Middle frontal gyrus (tissue), 1 donor: Measurements from ENCODE around the gene CACNA2D4.

Experiments used
- DNase-seq: peaks from one replicate; pipeline ENCODE4 v3.0.0-alpha.2; 2015; ENCODE audit warnings: low spot score; ENCODE audit errors: extremely low spot score

Gene CACNA2D4

DNA sequence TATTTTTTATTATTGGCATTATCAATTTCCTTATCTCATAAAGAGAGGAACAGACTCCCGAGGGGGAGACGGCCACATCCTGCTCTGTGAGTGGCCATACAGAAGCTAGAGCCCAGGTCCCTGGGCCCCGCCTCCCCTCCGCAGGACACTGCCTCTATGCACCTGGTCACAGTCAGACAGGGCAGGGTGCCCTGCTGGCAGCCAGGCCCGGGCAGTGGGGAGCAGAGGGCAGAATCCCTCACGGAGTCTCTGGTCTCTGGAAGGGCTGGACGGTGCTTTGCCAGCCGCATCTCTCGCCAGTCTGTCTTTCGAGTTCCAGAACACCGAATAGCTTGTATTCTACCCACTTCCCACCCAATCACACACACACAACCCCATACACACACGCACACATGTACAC, 16.4 kb upstream of the CACNA2D4 start:
- no peak for DNase-seq

DNA sequence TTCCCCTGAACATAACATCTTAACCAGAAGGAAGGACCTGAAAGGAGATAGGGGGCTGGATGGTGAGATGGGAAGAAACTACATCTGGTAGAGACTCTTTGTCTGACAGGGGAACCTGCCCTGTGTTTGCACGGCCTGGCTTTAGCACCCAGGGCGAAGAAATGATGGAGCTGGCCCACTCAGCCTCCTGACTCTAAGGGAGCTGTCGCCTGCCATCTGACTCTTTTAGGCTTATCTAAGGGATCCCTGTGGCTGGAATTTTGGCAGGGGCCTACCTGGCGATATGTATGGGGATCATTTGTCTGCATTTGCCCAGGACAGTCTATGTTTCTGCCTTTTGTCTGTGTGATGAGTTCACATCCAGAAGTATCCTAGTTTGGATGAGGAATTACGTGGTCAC, 15.6 kb upstream of the CACNA2D4 start:
- DNase-seq, result no peak

DNA sequence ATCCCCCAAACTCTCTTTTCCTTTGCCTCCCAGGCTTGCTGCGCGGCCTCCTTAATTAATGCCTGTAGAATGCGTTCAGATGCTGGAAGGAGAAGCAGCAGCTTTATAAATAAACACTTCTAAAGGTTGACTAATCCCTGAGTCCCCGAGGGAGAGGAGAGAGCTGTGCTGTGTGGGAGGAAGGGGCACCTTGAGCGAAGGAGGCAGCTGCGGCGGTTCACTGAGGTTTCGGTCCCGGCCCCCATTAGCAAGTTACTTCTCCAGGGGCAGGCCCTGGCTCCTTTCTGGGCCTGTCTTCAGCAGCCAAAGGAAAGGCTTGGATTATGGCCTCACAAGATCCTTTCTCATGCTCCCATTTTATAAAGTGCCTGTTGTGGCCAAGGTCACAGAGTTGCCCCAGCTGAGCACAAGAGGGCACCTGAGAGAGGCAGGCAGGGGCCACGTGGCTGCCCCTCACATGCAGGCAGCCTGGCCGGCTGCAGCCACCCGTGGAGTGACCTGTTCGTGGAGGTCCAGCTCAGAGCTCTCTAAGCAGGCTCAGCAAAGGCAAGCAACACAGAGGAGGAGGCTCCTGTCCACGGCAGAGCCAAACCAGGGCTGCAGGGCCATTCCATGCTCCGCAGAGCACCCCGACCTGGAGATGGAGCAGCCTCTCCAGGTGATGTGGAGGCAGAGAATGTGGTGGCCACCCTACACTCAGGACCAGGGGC, 15.0 kb upstream of the CACNA2D4 start:
- DNase-seq, result no peak

DNA sequence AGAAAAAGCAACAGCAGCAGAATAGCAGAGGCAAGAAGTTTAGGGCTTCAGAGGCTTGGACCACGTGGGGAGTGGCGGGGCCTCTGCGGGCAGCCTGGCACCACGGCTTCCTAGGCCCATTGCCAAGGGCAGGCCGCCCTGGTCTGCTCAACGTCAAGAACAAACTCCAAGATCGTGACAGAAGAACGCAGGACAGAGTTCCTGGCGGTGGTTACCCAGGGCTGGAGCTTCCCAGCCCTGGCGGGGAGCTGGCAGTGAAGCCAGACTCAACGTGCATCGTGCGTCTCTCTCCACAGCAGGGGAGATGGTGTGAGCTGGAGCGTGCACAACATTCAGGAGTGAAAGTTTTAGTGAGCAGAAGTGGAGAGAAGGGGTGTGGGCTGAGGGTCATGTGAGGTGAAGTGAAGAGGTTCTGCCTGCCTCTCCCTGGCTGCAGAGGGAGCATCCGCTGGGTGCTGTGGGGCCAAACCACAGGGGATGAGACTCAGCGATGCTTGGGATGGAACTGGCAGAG, 13.9 kb upstream of the CACNA2D4 start:
- DNase-seq, result no peak

DNA sequence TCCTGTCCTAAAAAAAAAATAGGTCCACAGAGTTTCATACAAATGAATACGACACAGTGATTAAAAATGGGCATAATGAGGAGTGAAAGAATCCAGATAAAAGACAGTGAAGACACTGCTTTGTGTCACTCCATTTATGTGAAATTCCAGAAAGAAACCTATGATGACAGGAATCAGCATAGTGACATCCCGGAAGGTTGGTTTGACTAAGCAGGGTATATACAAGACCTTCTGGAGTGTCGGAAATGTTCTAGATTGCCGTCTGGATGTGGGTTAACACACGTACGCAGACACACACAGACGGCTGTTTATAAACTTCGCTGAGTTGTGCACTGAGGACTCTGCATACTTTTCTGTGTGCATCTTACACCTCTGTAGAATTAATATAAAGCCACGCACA, 13.2 kb upstream of the CACNA2D4 start:
- DNase-seq, result no peak

DNA sequence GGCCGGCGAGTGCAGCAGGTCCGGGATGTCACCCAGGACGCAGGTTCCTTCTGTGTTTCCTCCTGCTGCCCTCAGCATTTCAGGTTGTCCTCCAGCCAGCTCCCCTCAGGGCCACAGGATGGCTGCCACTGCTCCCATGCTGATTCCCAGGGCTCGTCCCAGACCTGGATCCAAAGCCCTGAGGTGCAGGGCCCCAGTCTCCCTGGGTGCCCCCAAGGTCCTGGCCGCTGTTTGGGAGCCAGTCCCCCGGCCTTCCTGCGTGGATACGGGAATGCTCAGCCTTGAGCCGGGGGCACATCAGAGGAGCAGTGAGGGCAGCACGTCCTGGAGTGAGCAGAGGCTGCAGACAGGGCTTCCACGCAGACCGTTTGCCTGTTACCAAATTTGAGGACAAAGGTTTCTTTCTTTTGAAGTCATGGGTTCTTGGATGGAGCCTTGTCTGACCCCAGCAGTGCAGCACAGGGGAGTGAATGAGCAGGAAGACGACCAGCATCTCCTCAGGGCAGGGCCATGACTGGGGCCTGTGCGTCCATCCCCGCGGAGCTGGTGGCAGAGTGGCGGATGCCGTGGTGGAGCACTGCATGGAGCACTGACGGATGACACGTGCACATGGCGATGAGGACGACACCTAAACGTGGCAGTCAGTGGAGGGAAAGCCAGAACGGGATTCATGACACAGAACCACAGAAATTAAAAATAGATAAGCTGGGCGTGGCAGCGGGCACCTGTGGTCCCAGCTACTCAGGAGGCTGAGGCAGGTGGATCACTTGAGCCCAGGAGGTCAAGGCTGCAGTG, 12.5 kb upstream of the CACNA2D4 start:
- no peak for DNase-seq

DNA sequence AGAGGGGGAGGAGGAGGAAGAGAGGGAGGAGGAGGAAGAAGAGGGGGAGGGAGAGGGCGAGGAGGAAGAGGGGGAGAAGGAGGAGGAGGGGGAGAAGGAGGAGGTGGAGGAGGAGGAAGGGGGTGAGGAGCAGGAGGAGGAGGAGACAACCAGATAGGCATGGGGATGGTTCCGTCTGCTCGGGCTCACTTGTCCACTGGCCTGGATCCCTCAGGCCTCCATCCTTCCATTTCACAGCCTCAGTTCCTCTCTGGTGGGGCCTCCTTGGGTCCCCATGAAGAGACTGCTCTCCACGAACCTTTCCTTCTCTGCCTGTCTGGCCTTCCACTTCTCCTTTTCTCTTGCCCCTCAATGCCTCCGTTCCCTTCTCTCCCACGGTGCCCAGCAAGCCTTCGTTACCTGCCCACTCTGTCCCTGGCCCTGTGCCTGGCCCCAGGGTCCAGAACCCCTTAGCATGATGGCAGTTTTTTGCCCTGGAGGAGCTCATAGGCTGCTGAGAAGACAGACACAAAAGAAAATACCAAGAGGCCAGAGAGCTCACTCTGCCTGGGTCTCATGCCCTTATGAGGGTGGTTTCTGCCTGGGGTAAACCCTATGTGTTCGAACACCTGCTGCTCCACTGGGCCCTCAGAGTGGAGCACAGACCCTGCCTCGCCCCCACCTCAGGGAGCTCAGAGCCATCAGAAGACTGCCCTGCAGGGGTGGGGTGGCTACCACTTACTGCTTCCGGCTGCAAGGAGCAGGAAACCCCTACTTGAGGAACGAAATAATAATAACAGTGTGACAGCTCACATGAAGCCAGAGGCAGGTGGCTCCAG, 11.7 kb upstream of the CACNA2D4 start:
- no peak for DNase-seq

DNA sequence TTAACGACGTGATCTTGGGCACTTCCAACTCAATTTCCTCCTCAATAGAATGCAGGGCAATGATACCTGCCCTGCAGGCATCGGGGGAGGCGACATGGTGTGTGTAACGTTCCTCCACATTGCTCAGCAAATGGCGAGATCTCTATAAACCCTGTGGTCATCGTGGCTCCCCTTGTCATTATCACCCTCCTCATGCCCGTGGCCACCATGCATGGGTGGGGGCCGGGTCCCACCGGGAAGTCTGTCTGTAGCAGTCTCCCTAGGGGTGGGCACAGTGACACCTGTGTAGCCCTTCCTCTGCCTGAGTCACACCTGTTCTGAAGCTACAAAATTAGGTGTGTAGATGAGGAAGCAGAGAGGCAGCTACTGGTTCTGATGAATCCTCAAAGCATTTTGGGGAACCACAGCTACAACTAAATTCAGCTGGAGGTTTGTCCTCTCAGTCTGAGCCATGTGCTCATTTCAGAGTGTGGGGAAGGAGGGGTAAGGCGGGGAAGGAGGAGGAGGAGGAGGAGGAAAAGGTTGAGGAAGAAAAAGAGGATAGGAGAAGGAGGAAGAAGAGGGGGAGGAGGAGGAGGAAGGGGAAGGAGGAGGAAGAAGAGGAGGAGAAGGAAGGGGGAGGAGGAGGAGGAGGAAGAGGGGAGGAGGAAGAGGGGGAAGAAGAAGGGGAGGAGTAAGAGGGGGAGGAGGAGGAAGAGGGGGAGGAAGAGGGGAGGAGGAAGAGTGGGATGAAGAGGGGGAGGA, 11.0 kb upstream of the CACNA2D4 start:
- DNase-seq, result no peak

DNA sequence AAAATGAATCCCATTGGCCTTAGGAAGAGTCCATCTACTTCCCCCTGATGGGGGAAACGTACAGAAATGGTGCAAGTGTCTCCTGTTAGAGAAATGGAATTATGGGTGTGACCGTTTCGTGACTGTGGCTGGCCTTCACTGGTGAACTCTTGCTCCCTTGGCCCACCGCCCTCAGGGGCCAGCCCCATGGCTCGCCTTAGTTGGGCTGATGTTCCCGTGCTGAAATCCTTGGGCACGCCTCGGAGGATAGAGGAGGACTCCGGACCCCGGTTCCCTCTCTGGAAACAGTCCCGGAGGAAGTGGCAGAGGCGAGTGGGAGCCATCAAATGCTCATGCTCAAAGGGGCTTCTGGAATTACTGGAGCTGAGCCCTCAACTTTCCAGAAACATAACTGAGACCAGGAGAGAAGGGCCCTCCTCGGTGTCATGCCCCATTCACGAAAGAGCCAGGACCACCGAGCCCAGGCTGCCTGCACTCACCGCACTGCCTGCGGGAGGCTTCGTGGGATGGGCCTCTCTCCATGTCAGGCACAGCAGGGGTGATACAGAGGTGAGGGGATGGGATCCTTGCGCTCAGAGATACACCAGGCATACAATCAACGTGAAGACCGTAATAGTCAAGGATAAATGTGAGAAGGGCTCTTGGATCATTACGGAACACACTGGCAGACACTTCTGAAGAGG, 10.1 kb upstream of the CACNA2D4 start:
- no peak for DNase-seq

DNA sequence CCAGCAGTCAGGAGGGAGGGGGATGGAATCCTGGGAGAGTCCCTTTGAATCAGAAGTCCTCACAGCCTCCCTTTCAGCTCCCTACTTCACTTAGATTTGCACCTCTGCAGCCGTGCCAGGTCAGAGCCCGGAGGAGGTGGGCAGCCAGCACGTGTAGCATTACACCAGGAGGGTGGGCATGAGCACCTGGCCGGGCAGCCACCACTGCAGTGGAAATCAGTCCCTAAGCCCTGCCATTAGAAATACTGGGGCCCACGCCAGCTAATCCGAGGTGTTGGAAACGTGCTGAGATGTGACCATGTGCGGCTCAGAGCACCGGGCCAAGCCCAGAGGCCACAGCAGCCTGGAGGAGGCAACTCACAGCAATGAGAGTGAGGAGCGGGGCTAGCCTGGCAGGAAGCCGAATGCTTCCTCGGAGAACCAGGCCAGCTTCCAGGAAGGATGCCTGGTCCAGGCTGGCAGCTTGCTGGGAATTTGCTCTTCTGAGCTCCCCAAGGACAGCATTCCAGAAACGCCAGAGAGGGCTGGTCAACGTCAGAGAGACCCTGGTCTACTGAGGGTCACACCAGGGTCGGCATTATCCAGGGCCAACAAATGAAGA, 9.4 kb upstream of the CACNA2D4 start:
- no peak for DNase-seq

DNA sequence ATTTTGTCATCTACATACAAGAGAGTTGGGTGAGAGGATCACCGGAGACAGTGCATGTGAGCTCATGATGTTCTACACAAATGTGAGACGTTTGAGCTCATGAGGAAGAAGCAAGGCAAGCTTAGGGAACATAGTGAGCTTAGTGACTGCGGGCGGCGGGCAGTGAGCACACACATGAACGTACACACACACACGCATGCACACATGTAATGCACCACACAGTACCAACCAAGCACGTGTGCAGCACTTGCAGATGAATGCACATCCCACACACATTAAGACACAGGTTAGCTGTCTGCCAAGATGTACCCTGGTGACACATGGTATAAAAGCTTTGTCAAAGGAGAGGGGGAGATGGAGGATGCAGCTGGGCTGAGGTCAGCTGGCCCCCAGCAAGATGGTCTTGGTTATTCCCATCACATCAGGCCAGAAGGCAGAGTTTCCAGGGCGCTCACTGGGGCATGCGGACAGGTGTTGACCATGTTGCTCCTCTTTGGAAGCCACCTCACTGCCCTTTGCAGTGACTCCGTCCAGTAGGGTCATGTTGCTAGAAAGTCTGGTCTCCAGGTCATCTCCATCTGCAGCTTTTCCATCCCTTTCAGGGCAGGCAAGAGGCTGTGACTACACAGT, 8.7 kb upstream of the CACNA2D4 start:
- no peak for DNase-seq

DNA sequence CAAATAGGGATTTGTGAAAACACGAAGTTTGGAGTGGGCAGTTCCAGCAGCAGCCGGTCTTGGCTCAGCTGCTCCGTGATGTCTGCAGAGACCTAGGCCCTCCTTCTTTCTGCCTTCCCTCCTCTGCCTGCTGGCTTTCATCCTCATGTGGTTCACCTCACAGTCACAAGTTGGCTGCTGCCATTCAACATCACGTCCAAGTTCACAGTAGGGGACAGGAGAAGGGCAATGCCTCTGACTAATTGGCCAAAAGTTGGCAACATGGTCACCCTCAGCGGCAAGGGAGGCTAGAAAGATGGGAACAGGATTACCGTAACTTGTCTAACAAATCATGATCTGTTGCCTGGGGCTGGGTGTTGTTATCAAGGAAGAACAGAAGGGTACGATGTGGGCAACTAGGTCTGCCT, 7.8 kb upstream of the CACNA2D4 start:
- DNase-seq, result no peak

DNA sequence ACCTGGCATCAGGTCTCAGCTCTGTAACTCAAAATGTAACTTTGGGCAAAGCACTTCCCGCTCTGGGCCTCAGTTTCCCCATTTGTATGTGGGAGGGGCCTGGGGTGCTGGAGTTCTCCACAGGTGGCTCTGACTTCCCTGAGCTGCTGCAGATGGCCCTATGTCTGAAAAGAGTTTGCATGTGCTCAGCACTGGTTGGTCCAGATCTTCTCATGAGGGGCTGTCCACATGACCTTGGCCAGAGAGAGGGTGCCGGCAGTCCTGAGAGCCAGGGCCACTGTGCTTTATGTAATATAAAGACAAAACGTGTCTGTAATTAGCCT, 7.2 kb upstream of the CACNA2D4 start:
- no peak for DNase-seq

DNA sequence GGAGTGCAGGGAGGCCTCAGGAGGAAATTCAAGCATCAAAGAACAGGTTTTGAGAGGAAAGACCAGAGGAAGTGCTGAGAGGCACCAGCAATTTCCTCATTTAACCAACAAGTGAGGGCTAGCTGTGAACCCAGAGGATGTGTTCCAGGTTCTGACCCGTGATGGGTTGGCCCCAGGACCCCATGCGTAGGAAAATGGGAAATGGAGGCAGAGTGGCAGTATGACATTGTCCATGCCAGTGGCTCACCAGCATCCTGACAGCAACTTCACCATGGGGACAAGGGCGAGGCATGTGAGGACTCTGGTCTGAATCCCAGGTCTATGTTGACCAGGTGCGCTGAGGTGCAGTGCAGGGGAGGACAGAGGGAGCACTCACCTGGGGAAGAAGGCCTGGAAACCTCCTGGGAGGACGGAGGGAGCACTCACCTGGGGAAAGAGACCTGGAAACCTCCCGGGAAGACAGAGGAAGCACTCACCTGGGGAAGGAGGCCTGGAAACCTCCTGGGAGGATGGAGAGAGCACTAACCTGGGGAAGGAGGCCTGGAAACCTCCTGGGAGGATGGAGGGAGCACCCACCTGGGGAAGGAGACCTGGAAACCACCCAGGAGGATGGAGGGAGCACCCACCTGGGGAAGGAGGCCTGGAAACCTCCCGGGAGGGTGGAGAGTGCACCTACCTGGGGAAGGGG, 6.7 kb upstream of the CACNA2D4 start:
- DNase-seq, result no peak

DNA sequence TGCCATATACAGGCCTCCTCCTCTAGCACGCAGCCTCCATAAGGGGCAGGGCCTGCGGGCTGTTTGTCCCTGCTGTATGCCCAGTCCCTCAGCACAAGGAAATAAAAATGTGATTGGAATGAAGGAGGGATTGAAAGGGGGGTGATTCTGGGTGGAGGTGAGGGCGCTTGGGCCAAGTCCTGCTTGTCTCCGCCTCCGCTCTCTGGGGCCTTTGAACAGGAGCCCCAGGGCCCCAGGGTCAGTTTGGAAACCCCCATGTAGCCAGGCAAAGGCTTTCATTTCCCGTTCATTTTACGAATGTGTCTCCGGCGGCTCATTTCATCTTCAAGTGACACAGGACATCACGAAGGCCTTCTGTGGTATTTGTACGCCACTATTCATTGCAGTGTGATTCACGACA, 4.5 kb upstream of the CACNA2D4 start:
- no peak for DNase-seq

DNA sequence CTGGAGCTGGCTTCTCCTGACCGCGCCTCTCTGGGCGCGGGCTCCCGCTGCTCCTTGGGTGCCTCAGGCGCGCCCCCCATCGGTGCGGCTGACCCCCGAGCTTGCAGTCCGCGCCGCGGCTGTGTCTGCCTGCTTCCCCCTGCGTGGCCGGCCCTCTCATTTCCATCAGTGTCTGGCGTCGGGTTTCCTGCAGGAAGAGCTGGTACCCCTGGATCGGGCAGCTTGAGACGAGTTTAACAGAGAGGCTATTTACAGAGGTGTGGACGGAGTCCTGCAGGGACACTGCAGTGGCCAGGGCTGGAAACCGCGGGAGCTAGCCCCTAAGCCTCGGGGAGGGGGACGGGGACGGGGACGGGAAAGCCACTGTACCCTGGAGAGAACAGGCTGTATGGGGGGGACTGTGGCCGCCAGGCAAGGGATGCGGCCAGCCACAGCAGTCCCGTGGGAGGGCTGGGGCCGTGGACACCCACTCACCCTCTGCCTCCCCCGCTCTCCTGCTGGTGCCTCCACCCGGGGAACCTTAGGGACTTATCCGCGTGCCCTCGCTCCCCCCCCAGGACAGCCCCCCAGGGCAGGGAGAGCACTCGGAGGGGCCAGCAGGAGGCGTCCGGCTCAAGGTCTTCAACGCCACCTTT, 3.7 kb upstream of the CACNA2D4 start:
- DNase-seq, result no peak

DNA sequence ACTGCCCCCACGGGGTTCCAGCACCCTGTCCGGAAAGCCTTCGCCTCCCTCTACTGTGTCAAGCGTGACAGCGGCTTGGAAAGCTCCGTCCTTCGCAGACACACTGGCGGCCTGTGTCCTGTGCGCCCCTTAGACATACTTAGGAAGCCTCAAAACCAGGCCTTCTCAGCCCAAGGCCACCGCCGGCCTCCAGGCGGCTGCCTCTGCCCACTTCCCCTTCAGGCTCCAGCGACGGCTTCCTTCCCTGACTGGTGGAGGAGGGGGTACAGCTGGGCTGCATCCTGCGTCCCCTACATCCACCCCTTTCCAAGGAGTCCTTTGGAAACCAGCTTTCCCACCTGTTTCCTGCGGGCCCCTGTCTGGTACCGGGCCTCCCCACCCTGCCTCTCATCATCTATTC, 2.5 kb upstream of the CACNA2D4 start:
- DNase-seq, result no peak

DNA sequence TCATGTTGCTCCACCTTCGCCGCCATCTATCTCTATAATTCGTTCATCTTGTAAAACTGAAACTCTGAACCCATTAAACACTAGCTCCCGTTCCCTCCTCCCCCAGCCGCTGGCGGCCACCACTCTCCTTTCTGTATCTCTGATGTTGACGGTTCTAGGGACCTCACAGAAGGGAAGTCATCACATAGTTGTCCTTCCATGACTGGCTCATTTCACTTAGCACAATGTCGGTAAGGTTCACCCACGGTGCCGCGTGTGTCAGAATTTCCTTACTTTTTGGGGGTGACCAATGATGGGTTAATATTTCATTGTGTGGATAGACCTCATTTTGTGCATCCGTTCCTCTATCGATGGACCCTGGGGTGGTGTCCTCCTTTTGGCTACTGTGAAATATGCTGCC, 2.0 kb upstream of the CACNA2D4 start:
- no peak for DNase-seq

DNA sequence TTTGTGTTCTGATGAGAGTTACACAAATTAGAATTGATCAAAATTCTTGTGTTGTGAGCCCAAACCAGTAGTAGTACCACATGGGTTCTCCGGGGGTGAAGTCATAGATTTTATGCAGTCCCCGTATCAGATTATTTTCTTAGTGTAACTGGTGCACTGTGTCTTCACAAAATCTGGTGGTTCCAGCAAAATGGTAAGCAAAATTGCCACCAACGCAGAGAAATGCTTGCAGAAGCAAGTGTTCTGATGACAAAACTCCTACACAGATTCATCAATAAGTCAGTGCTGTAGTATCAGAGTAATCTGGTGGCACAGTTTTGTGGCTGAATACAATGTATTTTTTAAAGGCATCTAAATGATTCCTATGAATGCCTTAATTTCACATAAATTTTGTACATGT, 1.3 kb upstream of the CACNA2D4 start:
- no peak for DNase-seq
